GM13976 (cell line): ENCODE measurements around the gene PDE4D.

ENCODE experiments used
- DNase-seq: peaks from one replicate; pipeline ENCODE4 v3.0.0; 2012; ENCODE audit warnings: low spot score
- in situ Hi-C: fragments of 300-500 bp; cut with MboI; formaldehyde crosslinking; loops from one replicate; pipeline ENCODE4 v1.12.0; 2022; ENCODE audit warnings: low sequenced_read_pairs, mixed read lengths, inconsistent platforms; ENCODE audit not compliant: unreplicated experiment
- TF ChIP-seq, protein P1 (sequence below): IDR thresholded peaks from 2 replicates; pipeline ENCODE4 v1.5.1; 2012; ENCODE audit warnings: borderline replicate concordance, mild to moderate bottlenecking; ENCODE audit not compliant: insufficient read depth; ENCODE audit errors: extremely low read depth, missing control alignments, control extremely low read depth

PDE4D gene

DNA sequence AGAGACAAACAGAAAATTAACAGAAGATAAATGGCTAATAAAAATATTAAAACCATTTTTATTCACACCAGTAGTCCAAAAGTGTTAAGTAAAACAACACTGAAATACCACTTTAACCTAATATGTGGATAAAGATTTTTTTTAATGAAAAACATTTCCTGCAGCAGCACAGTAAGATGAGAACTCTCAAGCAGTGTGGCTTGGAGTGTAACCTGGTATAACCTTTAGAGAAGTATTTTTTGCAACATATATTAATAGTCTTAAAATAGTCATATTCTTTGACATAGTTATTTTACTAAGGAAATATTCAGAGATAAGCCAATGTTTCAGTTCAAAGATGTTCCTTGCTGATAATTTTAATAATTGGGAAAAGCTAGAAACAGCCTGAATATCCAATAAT lies 644.4 kb downstream of the PDE4D start:
- in situ Hi-C loops: no loop called here
- DNase-seq: no peak
- TF ChIP-seq, protein P1, sequence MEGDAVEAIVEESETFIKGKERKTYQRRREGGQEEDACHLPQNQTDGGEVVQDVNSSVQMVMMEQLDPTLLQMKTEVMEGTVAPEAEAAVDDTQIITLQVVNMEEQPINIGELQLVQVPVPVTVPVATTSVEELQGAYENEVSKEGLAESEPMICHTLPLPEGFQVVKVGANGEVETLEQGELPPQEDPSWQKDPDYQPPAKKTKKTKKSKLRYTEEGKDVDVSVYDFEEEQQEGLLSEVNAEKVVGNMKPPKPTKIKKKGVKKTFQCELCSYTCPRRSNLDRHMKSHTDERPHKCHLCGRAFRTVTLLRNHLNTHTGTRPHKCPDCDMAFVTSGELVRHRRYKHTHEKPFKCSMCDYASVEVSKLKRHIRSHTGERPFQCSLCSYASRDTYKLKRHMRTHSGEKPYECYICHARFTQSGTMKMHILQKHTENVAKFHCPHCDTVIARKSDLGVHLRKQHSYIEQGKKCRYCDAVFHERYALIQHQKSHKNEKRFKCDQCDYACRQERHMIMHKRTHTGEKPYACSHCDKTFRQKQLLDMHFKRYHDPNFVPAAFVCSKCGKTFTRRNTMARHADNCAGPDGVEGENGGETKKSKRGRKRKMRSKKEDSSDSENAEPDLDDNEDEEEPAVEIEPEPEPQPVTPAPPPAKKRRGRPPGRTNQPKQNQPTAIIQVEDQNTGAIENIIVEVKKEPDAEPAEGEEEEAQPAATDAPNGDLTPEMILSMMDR: no peak

GRCh38 chr5:59246882-59247281 lies 646.6 kb downstream of the PDE4D start:
- in situ Hi-C loops: no loop called here
- TF ChIP-seq, protein P1: no peak
- no peak for DNase-seq

DNA sequence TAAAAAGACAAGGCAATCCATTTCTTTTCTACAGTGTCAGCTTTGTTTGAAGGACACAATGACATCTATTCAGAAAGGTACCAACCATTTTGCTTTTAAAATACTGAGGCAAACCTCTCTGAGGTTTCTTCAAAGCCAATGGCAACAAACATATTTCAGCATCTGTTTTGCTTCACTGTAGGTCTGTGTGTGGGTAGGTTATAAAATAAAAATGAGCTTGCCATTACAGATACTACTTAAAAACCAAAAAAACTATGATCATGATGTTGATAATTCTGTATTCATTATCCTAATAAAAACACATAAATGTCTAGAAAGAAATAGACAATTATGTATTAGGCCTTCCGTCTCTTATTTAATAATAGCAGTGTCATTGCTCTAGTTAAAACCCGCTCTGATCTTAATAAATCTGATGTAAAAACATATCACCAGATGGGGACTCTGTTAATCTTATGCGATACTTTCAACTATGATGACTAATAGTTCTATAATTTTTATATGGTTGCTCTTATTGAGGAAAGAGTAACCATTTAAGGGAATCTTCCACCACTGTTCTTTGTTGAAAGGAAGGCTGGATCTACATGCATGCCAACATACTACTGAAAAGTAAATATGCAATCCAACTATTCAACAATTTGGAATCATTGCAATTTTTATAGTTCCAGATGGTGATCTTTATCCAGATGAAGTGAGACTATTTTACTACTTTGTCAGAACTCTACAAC lies 647.2 kb downstream of the PDE4D start:
- in situ Hi-C loops: no loop called here
- TF ChIP-seq, protein P1: no peak
- no peak for DNase-seq

DNA sequence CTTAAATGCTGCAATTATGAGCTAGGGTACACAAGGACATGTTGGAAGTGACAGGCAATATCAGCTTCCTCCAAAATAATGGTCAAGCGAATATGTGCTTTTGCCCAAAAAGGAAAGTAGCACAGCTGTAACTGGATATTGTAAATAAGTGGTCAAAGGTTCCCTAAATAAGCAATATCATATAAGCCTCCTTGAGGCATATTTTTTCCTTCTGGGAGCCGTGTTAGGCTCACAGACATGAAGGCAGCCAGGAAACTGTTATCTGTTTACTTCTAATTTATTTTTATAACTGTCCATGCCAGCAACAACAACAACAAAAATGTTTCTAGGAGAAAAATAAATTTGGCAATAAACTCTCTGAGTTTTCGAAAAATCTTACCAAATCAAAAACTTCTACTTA lies 648.3 kb downstream of the PDE4D start:
- TF ChIP-seq, protein P1: no peak
- no peak for DNase-seq
- in situ Hi-C loops: no loop called here

DNA sequence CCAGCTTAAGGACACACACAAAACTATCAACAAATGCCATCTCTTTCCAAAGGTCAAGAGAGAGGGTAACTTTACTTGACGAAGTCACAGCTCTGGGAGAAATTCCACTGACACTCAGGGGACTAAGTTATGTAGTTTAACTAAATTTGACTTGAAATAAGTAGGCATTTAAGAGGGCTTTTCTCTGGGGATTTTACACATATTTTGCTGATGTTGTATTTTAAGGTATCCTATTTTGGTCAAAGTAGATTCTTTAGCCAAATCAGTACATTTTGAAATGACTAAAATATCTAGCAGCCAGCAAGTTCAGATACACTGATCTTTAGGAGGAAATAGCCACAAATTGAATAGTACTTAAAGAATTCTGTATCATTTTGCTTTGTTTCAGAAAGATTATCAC lies 652.0 kb downstream of the PDE4D start:
- no peak for DNase-seq
- TF ChIP-seq, protein P1: no peak
- in situ Hi-C loops: no loop called here

DNA sequence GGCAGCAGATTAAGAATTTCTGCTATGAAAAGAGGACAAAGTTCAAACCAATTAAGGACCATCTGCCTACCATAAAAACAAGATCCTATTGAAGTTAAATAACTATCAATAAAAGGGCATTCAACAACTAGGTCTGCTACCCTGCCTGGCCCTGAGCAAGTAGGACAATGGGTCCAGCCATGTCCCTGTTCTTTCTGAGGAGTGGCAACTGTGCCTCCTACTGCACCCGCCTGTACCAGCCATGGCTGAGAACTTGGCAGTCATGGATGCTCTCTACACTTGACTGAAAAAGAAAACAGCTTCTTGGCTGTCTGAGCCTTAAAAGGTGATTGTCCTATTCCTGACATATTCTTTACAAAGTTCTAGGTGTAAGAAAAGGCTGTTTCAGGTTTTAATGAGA lies 652.4 kb downstream of the PDE4D start:
- in situ Hi-C loops: no loop called here
- no peak for DNase-seq
- TF ChIP-seq, protein P1: no peak

DNA sequence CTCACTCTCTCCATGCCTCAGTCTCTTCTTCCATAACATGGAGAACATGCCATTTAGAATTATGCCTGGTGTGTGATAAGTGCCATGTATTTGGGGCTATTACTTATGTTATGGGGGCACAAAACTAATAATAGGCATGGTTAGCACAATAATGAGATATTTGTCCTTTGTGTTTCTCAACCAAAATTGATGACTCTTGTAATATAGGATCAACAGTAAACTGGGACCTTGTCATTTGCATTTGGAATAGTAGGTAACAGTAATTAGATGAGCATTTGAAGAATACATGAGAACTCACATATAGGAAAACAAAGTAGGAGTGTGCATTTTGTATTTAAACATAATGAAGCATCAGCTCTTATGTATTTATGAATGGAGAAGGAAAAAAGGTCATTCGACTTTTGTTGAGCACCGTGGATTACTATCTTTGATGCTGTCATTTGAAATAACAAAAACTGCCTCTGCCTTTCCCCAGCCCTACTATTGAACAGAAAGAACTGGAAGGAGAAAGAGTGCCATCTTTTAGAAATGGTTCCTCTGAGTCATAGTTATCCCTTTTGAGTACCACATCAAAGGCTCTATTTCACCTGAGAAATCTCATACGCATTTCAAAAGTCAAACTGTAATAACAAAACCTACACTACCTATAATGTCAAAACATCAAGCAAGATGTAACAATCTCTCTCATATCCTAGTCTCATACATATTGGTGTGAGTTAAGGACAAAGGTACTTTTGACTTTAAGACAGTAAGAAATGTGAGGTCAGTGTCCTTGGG lies 655.2 kb downstream of the PDE4D start:
- DNase-seq: no peak
- TF ChIP-seq, protein P1: no peak
- in situ Hi-C loops: no loop called here
